Right lobe of liver (tissue), 4 donors: Measurements from ENCODE around the gene ARMH2.

Experiments
- CTCF ChIP-seq, 4 donors: fragments of 200-600 bp in 3 of 4; fragments of 450-650 bp in 1 of 4; IDR thresholded peaks; one replicate each; pipeline versions ENCODE4 v1.5.1 to v1.8.0; 2016 to 2022; ENCODE audit warnings: antibody characterized with exemption in 4 of 4, mild to moderate bottlenecking in 2 of 4
- POLR2A ChIP-seq: fragments of 450-650 bp; IDR thresholded peaks from one replicate; pipeline ENCODE4 v1.6.1; 2017; ENCODE audit warnings: antibody characterized with exemption, mild to moderate bottlenecking
- donor health status: DM: no; HTN: no; CAD: no.
- donor health status: DM: no; HTN: no; CAD: no.
- donor health status: DM: no; HTN: yes; CAD: no.

- TF ChIP-seq POLR2A, result no peak
- no peak for TF ChIP-seq CTCF (IDR thresholded peaks at IDR 0.05)
These were observed 10.6 kb downstream of the ARMH2 start for GRCh38 chr6:24788031-24788665.
